Effector memory CD8-positive, alpha-beta T cell (primary cell): ENCODE results near the gene CDH5.
"Not testable (repeated sequence)": the region's sequence is repeated elsewhere in the genome, so short reads cannot be mapped to it uniquely, and the experiment has no call there.

Source experiments
- ATAC-seq: fragments of 150-1000 bp; cut with Tn5 transposase; replicated peaks from 2 replicates; pipeline ENCODE4 v1.10.0; 2021; ENCODE audit warnings: mild to moderate bottlenecking, moderate library complexity
- DNase-seq, 3 experiments: peaks; one replicate each; pipeline ENCODE4 v3.0.0; 2021
- H3K27ac Mint-ChIP-seq, 2 donors: one replicate each; pipeline ENCODE4 v1.8.0; 2022; ENCODE audit warnings: mild to moderate bottlenecking in 2 of 2, mixed read lengths in 2 of 2, moderate library complexity in 2 of 2
- H3K27me3 Mint-ChIP-seq, 2 donors: one replicate each; pipeline ENCODE4 v1.8.0; 2022; ENCODE audit warnings: mixed read lengths in 2 of 2
- H3K36me3 Mint-ChIP-seq: one replicate; pipeline ENCODE4 v1.8.0; 2022; ENCODE audit warnings: mild to moderate bottlenecking, moderate library complexity, mixed read lengths; ENCODE audit not compliant: insufficient read depth
- H3K4me1 Mint-ChIP-seq, 2 donors: one replicate each; pipeline ENCODE4 v1.8.0; 2022; ENCODE audit warnings: low read depth in 2 of 2, mixed read lengths in 2 of 2
- H3K4me3 Mint-ChIP-seq, 2 donors: one replicate each; pipeline ENCODE4 v1.8.0; 2022; ENCODE audit warnings: mild to moderate bottlenecking in 2 of 2, mixed read lengths in 2 of 2, moderate library complexity in 2 of 2
- H3K9me3 Mint-ChIP-seq, 2 donors: one replicate each; pipeline ENCODE4 v1.8.0; 2022; ENCODE audit warnings: mixed read lengths in 2 of 2
- total RNA-seq, 9 experiments: gene quantifications; one replicate each; lab custom pipeline; 2026; lab: John Stamatoyannopoulos, UW

CDH5 gene
- 0 to 0.12 (median 0) reads per million in 9 experiments for total RNA-seq

- DNase-seq: no peak
- Mint-ChIP-seq H3K4me3 (no peak within 1 kb of the TSS), H3K27me3 (peaks cover 46 to 58% of the 10 kb centered on the region in 2 donors), H3K27ac (no peak within 1 kb of the TSS), H3K4me1 (peaks cover 4 to 7% of the 10 kb centered on the region in 2 donors), H3K9me3 (no peaks in the 10 kb centered on the region), H3K36me3 (peaks cover 4% of the 10 kb centered on the region)
- ATAC-seq: no peak
Measured at GRCh38 chr16:66366433-66367299, at the start of gene CDH5. Gene CDH5, plus strand, starts transcription at chr16:66366691. Its CDS starts 12,647 bp downstream, at chr16:66379338.

GRCh38 chr16:66318505-66318904, 48.0 kb upstream of the CDH5 start:
- no peak overlapping the region for H3K27ac Mint-ChIP-seq

GRCh38 chr16:66320774-66321173, 45.7 kb upstream of the CDH5 start:
- no peak for ATAC-seq
- Mint-ChIP-seq H3K27ac (no peak overlapping the region), H3K4me1 (peaks cover 0 to 3% of the 10 kb centered on the region in 2 donors), H3K27me3 (peaks cover 30 to 76% of the 10 kb centered on the region in 2 donors), H3K4me3 (no peak overlapping the region), H3K9me3 (no peaks in the 10 kb centered on the region), H3K36me3 (no peaks in the 10 kb centered on the region)
- no peak for DNase-seq

More at GRCh38 chr16:66318505-66318904, 48.0 kb upstream of the CDH5 start:
- Mint-ChIP-seq H3K27me3 (peaks cover 23 to 70% of the 10 kb centered on the region in 2 donors), H3K4me1 (peaks cover 0 to 6% of the 10 kb centered on the region in 2 donors), H3K36me3 (no peaks in the 10 kb centered on the region), H3K9me3 (no peaks in the 10 kb centered on the region), H3K4me3 (no peak overlapping the region)
- ATAC-seq (no peak), DNase-seq (no peak)

GRCh38 chr16:66322174-66322573, 44.3 kb upstream of the CDH5 start:
- ATAC-seq: no peak
- no peak overlapping the region for H3K4me3 Mint-ChIP-seq

GRCh38 chr16:66324815-66325515, 41.5 kb upstream of the CDH5 start:
- H3K27me3 Mint-ChIP-seq: peaks cover 47 to 88% of the 10 kb centered on the region in 2 donors
- DNase-seq (no peak), ATAC-seq (no peak)
- no peaks in the 10 kb centered on the region for H3K9me3 Mint-ChIP-seq
- H3K27ac Mint-ChIP-seq: no peak overlapping the region
- H3K36me3 Mint-ChIP-seq: no peaks in the 10 kb centered on the region
- no peak overlapping the region for H3K4me3 Mint-ChIP-seq
- H3K4me1 Mint-ChIP-seq: peaks cover 0 to 3% of the 10 kb centered on the region in 2 donors

More at GRCh38 chr16:66322174-66322573, 44.3 kb upstream of the CDH5 start:
- H3K9me3 Mint-ChIP-seq: no peaks in the 10 kb centered on the region
- H3K27me3 Mint-ChIP-seq: peaks cover 36 to 81% of the 10 kb centered on the region in 2 donors
- no peaks in the 10 kb centered on the region for H3K36me3 Mint-ChIP-seq
- DNase-seq: no peak
- peaks cover 0 to 3% of the 10 kb centered on the region in 2 donors for H3K4me1 Mint-ChIP-seq
- H3K27ac Mint-ChIP-seq: no peak overlapping the region

GRCh38 chr16:66325717-66326376, 40.6 kb upstream of the CDH5 start:
- Mint-ChIP-seq H3K4me1 (peaks cover 0 to 3% of the 10 kb centered on the region in 2 donors), H3K9me3 (no peaks in the 10 kb centered on the region), H3K27ac (no peak overlapping the region), H3K27me3 (peaks cover 53 to 87% of the 10 kb centered on the region in 2 donors), H3K36me3 (no peaks in the 10 kb centered on the region), H3K4me3 (no peak overlapping the region)
- DNase-seq (no peak), ATAC-seq (no peak)

- Mint-ChIP-seq H3K36me3 (no peaks in the 10 kb centered on the region), H3K4me3 (no peak overlapping the region), H3K27ac (no peak overlapping the region), H3K27me3 (peaks cover 65 to 88% of the 10 kb centered on the region in 2 donors), H3K4me1 (peaks cover 0 to 3% of the 10 kb centered on the region in 2 donors), H3K9me3 (no peaks in the 10 kb centered on the region)
- DNase-seq (no peak), ATAC-seq (no peak)
Measured at GRCh38 chr16:66326991-66327513, 39.4 kb upstream of the CDH5 start.

GRCh38 chr16:66328282-66328681, 38.2 kb upstream of the CDH5 start:
- DNase-seq: no peak
- H3K9me3 Mint-ChIP-seq: no peaks in the 10 kb centered on the region
- no peaks in the 10 kb centered on the region for H3K36me3 Mint-ChIP-seq
- ATAC-seq: no peak
- H3K4me1 Mint-ChIP-seq: no peaks in the 10 kb centered on the region
- H3K4me3 Mint-ChIP-seq: no peak overlapping the region
- no peak overlapping the region for H3K27ac Mint-ChIP-seq
- peaks cover 69 to 92% of the 10 kb centered on the region in 2 donors for H3K27me3 Mint-ChIP-seq

- not testable (repeated sequence) for H3K4me3 Mint-ChIP-seq, H3K36me3 Mint-ChIP-seq, H3K9me3 Mint-ChIP-seq, ATAC-seq, H3K27ac Mint-ChIP-seq, DNase-seq, H3K4me1 Mint-ChIP-seq
- peaks cover 67 to 87% of the 10 kb centered on the region in 2 donors for H3K27me3 Mint-ChIP-seq
Measured at GRCh38 chr16:66331464-66331863, 35.0 kb upstream of the CDH5 start.

- Mint-ChIP-seq H3K4me3 (no peak overlapping the region), H3K27me3 (peaks cover 71 to 87% of the 10 kb centered on the region in 2 donors), H3K4me1 (no peaks in the 10 kb centered on the region), H3K36me3 (no peaks in the 10 kb centered on the region), H3K27ac (no peak overlapping the region), H3K9me3 (no peaks in the 10 kb centered on the region)
- no peak for ATAC-seq
- DNase-seq: no peak
Measured at GRCh38 chr16:66332634-66333610, 33.6 kb upstream of the CDH5 start.

- no peaks in the 10 kb centered on the region for H3K9me3 Mint-ChIP-seq
- H3K27me3 Mint-ChIP-seq: peaks cover 57 to 74% of the 10 kb centered on the region in 2 donors
- DNase-seq (no peak), ATAC-seq (no peak)
- no peaks in the 10 kb centered on the region for H3K4me1 Mint-ChIP-seq
- no peaks in the 10 kb centered on the region for H3K36me3 Mint-ChIP-seq
- H3K4me3 Mint-ChIP-seq: no peak overlapping the region
- H3K27ac Mint-ChIP-seq: no peak overlapping the region
Measured at GRCh38 chr16:66334853-66335574, 31.5 kb upstream of the CDH5 start.
